Ishikawa (cell line): ENCODE data around the gene CACNA2D3.

Source experiments
- CEBPB ChIP-seq: IDR thresholded peaks from 2 replicates; pipeline ENCODE4 v1.6.1; 2012
- CREB1 ChIP-seq: IDR thresholded peaks from 2 replicates; pipeline ENCODE4 v1.6.1; 2012; ENCODE audit warnings: low read depth
- EGR1 ChIP-seq: IDR thresholded peaks from 2 replicates; pipeline ENCODE4 v1.6.1; 2012
- EP300 ChIP-seq: IDR thresholded peaks from 2 replicates; pipeline ENCODE4 v1.6.1; 2012; ENCODE audit warnings: borderline replicate concordance
- FOXM1 ChIP-seq: IDR thresholded peaks from 2 replicates; pipeline ENCODE4 v1.6.1; 2012; ENCODE audit warnings: low read depth, borderline replicate concordance
- MAX ChIP-seq: IDR thresholded peaks from 2 replicates; pipeline ENCODE4 v1.6.1; 2012
- NFIC ChIP-seq: IDR thresholded peaks from 2 replicates; pipeline ENCODE4 v1.6.1; 2012
- TAF1 ChIP-seq: IDR thresholded peaks from 2 replicates; pipeline ENCODE4 v1.6.1; 2012; ENCODE audit warnings: low read depth, mild to moderate bottlenecking
- TCF12 ChIP-seq: IDR thresholded peaks from 2 replicates; pipeline ENCODE4 v1.6.1; 2012; ENCODE audit warnings: low read depth
- TEAD4 ChIP-seq: IDR thresholded peaks from 2 replicates; pipeline ENCODE4 v1.6.1; 2012
- YY1 ChIP-seq: IDR thresholded peaks from 2 replicates; pipeline ENCODE4 v1.6.1; 2012; ENCODE audit warnings: low read depth
- ZBTB7A ChIP-seq: IDR thresholded peaks from 2 replicates; pipeline ENCODE4 v1.6.1; 2012; ENCODE audit warnings: low read depth
- TF ChIP-seq, protein P1 (sequence below): IDR thresholded peaks from 2 replicates; pipeline ENCODE4 v1.6.1; 2012; ENCODE audit warnings: low read depth, mild to moderate bottlenecking
- TF ChIP-seq, protein P2 (sequence below): IDR thresholded peaks from 2 replicates; pipeline ENCODE4 v1.6.1; 2012

DNA sequence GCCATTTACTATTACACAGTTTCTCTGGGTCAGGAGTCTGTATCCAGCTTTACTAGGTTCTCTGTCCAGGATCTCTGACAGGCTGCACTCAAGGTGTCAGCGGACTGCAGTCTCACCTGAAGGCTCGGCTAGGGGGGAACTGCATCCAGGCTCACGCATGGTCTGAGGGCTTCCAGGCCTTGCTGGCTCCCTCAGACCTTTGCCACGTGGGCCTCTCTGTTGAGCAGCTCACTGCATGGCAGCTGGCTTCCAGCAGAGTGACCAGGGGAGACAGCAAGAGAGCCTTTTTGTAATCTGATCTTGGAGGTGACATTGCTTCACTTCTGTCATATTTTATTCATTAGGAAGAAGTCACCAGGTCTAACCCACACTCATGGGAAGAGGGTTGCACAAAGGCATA lies 152.3 kb downstream of the CACNA2D3 start:
- TF ChIP-seq TAF1, result no peak
- TF ChIP-seq MAX, result no peak
- TF ChIP-seq FOXM1, result no peak
- TF ChIP-seq CREB1, result no peak
- no peak for TF ChIP-seq EGR1
- TF ChIP-seq YY1, result no peak
- TF ChIP-seq EP300, result no peak
- TF ChIP-seq, protein P1, sequence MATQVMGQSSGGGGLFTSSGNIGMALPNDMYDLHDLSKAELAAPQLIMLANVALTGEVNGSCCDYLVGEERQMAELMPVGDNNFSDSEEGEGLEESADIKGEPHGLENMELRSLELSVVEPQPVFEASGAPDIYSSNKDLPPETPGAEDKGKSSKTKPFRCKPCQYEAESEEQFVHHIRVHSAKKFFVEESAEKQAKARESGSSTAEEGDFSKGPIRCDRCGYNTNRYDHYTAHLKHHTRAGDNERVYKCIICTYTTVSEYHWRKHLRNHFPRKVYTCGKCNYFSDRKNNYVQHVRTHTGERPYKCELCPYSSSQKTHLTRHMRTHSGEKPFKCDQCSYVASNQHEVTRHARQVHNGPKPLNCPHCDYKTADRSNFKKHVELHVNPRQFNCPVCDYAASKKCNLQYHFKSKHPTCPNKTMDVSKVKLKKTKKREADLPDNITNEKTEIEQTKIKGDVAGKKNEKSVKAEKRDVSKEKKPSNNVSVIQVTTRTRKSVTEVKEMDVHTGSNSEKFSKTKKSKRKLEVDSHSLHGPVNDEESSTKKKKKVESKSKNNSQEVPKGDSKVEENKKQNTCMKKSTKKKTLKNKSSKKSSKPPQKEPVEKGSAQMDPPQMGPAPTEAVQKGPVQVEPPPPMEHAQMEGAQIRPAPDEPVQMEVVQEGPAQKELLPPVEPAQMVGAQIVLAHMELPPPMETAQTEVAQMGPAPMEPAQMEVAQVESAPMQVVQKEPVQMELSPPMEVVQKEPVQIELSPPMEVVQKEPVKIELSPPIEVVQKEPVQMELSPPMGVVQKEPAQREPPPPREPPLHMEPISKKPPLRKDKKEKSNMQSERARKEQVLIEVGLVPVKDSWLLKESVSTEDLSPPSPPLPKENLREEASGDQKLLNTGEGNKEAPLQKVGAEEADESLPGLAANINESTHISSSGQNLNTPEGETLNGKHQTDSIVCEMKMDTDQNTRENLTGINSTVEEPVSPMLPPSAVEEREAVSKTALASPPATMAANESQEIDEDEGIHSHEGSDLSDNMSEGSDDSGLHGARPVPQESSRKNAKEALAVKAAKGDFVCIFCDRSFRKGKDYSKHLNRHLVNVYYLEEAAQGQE, result no peak
- TF ChIP-seq ZBTB7A, result no peak
- TF ChIP-seq NFIC, result no peak
- TF ChIP-seq TCF12, result no peak
- TF ChIP-seq, protein P2, sequence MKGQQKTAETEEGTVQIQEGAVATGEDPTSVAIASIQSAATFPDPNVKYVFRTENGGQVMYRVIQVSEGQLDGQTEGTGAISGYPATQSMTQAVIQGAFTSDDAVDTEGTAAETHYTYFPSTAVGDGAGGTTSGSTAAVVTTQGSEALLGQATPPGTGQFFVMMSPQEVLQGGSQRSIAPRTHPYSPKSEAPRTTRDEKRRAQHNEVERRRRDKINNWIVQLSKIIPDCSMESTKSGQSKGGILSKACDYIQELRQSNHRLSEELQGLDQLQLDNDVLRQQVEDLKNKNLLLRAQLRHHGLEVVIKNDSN, result no peak
- no peak for TF ChIP-seq TEAD4
- no peak for TF ChIP-seq CEBPB
